H1 (cell line): ENCODE data around the gene ZAR1. TPM values are rescaled to one million over a fixed set of nuclear protein-coding genes. Genes with fewer than 3 reads are reported as not detected.

ENCODE experiments used
- CTCF ChIA-PET: fragments of 300-600 bp; sonication (Branson Sonifier 250); formaldehyde crosslinking; loops from one replicate; lab custom pipeline; 2021; ENCODE audit not compliant: partially characterized antibody; lab: Charles Lee
- POLR2A ChIA-PET: fragments of 300-600 bp; sonication (Branson Sonifier 250); formaldehyde crosslinking; loops from one replicate; lab custom pipeline; 2021; ENCODE audit warnings: inconsistent platforms; ENCODE audit not compliant: partially characterized antibody; lab: Charles Lee
- DNase-seq, 2 experiments: peaks; one replicate each; pipeline versions ENCODE4 v3.0.0 to v3.0.0-alpha.2; 2010 to 2022; ENCODE audit warnings: low spot score in 2 of 2, low read depth in 1 of 2, mixed read lengths in 1 of 2
- FAIRE-seq: peaks from 2 replicates; lab custom pipeline; 2011; peaks lifted over from hg19 to GRCh38; lab: Jason Lieb, UNC
- H2AFZ ChIP-seq: 2 replicates; pipeline ENCODE4 v1.8.1; 2012; ENCODE audit warnings: low read length, inconsistent platforms
- H2AK5ac ChIP-seq: 2 replicates; pipeline ENCODE4 v1.6.1; 2013; ENCODE audit warnings: low read depth, low read length
- H2BK120ac ChIP-seq: replicated peaks from 2 replicates; pipeline ENCODE3; 2013; ENCODE audit warnings: low read depth, low read length, inconsistent platforms
- H2BK12ac ChIP-seq: 2 replicates; pipeline ENCODE4 v1.6.1; 2013; ENCODE audit warnings: low read depth, low read length
- H2BK15ac ChIP-seq: 2 replicates; pipeline ENCODE4 v1.6.1; 2013; ENCODE audit warnings: low read length
- H2BK20ac ChIP-seq: 2 replicates; pipeline ENCODE4 v1.6.1; 2013; ENCODE audit warnings: low read length
- H2BK5ac ChIP-seq: 2 replicates; pipeline ENCODE4 v1.6.1; 2013; ENCODE audit warnings: low read depth, low read length
- H3K14ac ChIP-seq: 2 replicates; pipeline ENCODE4 v1.6.1; 2013; ENCODE audit warnings: inconsistent platforms; ENCODE audit not compliant: insufficient read length
- H3K18ac ChIP-seq: 2 replicates; pipeline ENCODE4 v1.6.1; 2013; ENCODE audit warnings: low read length; ENCODE audit errors: extremely low read depth
- H3K23ac ChIP-seq: 2 replicates; pipeline ENCODE4 v1.6.1; 2013; ENCODE audit warnings: inconsistent platforms; ENCODE audit not compliant: insufficient read length
- H3K23me2 ChIP-seq: 2 replicates; pipeline ENCODE4 v1.6.1; 2013; ENCODE audit warnings: low read depth, low read length
- H3K27ac ChIP-seq: 2 replicates; pipeline ENCODE4 v1.6.1; 2011; ENCODE audit warnings: low read depth, low read length, inconsistent platforms
- H3K27me3 ChIP-seq, 4 experiments: replicated peaks in 1 of 4; 1 replicate in 1 of 4; 2 replicates in 3 of 4; pipeline versions ENCODE4 v1.6.1 to v1.8.1; 2011 to 2013; ENCODE audit warnings: low read length in 3 of 4, mild to moderate bottlenecking in 3 of 4, inconsistent platforms in 2 of 4, mixed read lengths in 2 of 4, moderate library complexity in 1 of 4; ENCODE audit not compliant: control insufficient read depth in 3 of 4, insufficient read depth in 3 of 4; ENCODE audit errors: extremely low read depth in 1 of 4
- H3K36me3 ChIP-seq, 4 experiments: 2 replicates each; pipeline versions ENCODE4 v1.6.1 to v1.8.1; 2011 to 2013; ENCODE audit warnings: mild to moderate bottlenecking in 4 of 4, low read length in 3 of 4, moderate library complexity in 2 of 4, control low read depth in 1 of 4, inconsistent platforms in 1 of 4; ENCODE audit not compliant: insufficient read depth in 4 of 4, control insufficient read depth in 2 of 4
- H3K4ac ChIP-seq: replicated peaks from 2 replicates; pipeline ENCODE3; 2013; ENCODE audit warnings: low read length, low read depth, mixed read lengths, inconsistent platforms; ENCODE audit not compliant: insufficient read length
- H3K4me1 ChIP-seq, 4 experiments: replicated peaks in 1 of 4; 1 replicate in 1 of 4; 2 replicates in 3 of 4; pipeline versions ENCODE4 v1.6.1 to v1.8.1; 2011 to 2013; ENCODE audit warnings: low read length in 3 of 4, inconsistent platforms in 2 of 4, mixed read lengths in 1 of 4; ENCODE audit not compliant: insufficient read depth in 4 of 4, control insufficient read depth in 3 of 4
- H3K4me2 ChIP-seq, 2 experiments: 2 replicates each; pipeline versions ENCODE4 v1.6.1 to v1.8.1; 2011 to 2013; ENCODE audit warnings: low read depth in 2 of 2, low read length in 2 of 2, control low read depth in 1 of 2, inconsistent platforms in 1 of 2, mild to moderate bottlenecking in 1 of 2; ENCODE audit not compliant: insufficient read depth in 1 of 2
- H3K4me3 ChIP-seq, 4 experiments: fragments of 200-600, 300-600 bp in 1 of 4; sonication (generic), shearing (Covaris generic), sonication (Bioruptor Twin) in 1 of 4; 2 replicates each; pipeline versions ENCODE4 v1.5.1 to v1.8.1; 2011 to 2016; ENCODE audit warnings: low read length in 4 of 4, low read depth in 3 of 4, control low read depth in 2 of 4, inconsistent platforms in 2 of 4, mild to moderate bottlenecking in 2 of 4, mixed read lengths in 1 of 4, moderate library complexity in 1 of 4; ENCODE audit not compliant: insufficient read depth in 2 of 4; ENCODE audit errors: extremely low read depth in 1 of 4
- H3K56ac ChIP-seq: replicated peaks from 2 replicates; pipeline ENCODE3; 2013; ENCODE audit warnings: low read depth, mild to moderate bottlenecking, mixed read lengths, low read length, inconsistent platforms; ENCODE audit not compliant: insufficient read length
- H3K79me1 ChIP-seq: 2 replicates; pipeline ENCODE4 v1.6.1; 2013; ENCODE audit warnings: low read depth, low read length, control low read depth
- H3K79me2 ChIP-seq, 2 experiments: 2 replicates each; pipeline versions ENCODE4 v1.6.1 to v1.8.1; 2012 to 2013; ENCODE audit warnings: low read length in 2 of 2, mild to moderate bottlenecking in 2 of 2, inconsistent platforms in 1 of 2; ENCODE audit not compliant: insufficient read depth in 2 of 2, control insufficient read depth in 1 of 2
- H3K9ac ChIP-seq, 4 experiments: replicated peaks in 1 of 4; 1 replicate in 1 of 4; 2 replicates in 3 of 4; pipeline versions ENCODE4 v1.6.1 to v1.8.1; 2011 to 2013; ENCODE audit warnings: low read depth in 3 of 4, low read length in 3 of 4, control low read depth in 2 of 4, mild to moderate bottlenecking in 2 of 4, moderate library complexity in 2 of 4, inconsistent platforms in 1 of 4; ENCODE audit errors: extremely low read depth in 1 of 4
- H3K9me3 ChIP-seq, 2 experiments: 2 replicates each; pipeline versions ENCODE4 v1.6.1 to v1.8.1; 2012 to 2013; ENCODE audit warnings: mild to moderate bottlenecking in 2 of 2, moderate library complexity in 2 of 2, control low read depth in 1 of 2, inconsistent platforms in 1 of 2, low read depth in 1 of 2, low read length in 1 of 2, mixed read lengths in 1 of 2; ENCODE audit not compliant: insufficient read depth in 2 of 2
- H4K20me1 ChIP-seq, 2 experiments: replicated peaks in 1 of 2; 2 replicates each; pipeline versions ENCODE3 to v1.8.1; 2011 to 2013; ENCODE audit warnings: inconsistent platforms in 2 of 2, low read length in 2 of 2, mild to moderate bottlenecking in 1 of 2; ENCODE audit not compliant: insufficient read depth in 2 of 2, control insufficient read depth in 1 of 2
- H4K5ac ChIP-seq: 2 replicates; pipeline ENCODE4 v1.6.1; 2013; ENCODE audit warnings: low read length, low read depth, mixed read lengths, inconsistent platforms; ENCODE audit not compliant: insufficient read length
- H4K8ac ChIP-seq: 2 replicates; pipeline ENCODE4 v1.8.0; 2013; ENCODE audit warnings: mild to moderate bottlenecking, moderate library complexity, low read length, inconsistent platforms; ENCODE audit not compliant: insufficient read depth; ENCODE audit errors: extremely low read depth
- H4K91ac ChIP-seq: replicated peaks from 2 replicates; pipeline ENCODE3; 2013; ENCODE audit warnings: low read length, mixed read lengths, inconsistent platforms; ENCODE audit not compliant: insufficient read length
- ASH2L ChIP-seq: fragments of 200-600, 300-600 bp; sonication (generic); IDR thresholded peaks from one replicate; pipeline ENCODE4 v1.7.1; 2017; ENCODE audit warnings: low read length
- E2F6 ChIP-seq: IDR thresholded peaks from 2 replicates; pipeline ENCODE4 v1.6.1; 2012; ENCODE audit warnings: inconsistent platforms
- EP300 ChIP-seq, 2 experiments: IDR thresholded peaks; 1 replicate in 1 of 2; 2 replicates in 1 of 2; pipeline ENCODE4 v1.6.1; 2011 to 2012; ENCODE audit warnings: low read depth in 2 of 2, low read length in 2 of 2, mild to moderate bottlenecking in 2 of 2, borderline replicate concordance in 1 of 2, inconsistent platforms in 1 of 2, moderate library complexity in 1 of 2
- HDAC6 ChIP-seq: IDR thresholded peaks from one replicate; pipeline ENCODE4 v1.7.1; 2012; ENCODE audit warnings: low read depth, mild to moderate bottlenecking, inconsistent platforms, low read length, moderate library complexity
- KDM1A ChIP-seq: fragments of 200-600, 300-600 bp; sonication (generic); IDR thresholded peaks from 2 replicates; pipeline ENCODE4 v1.7.1; 2016; ENCODE audit warnings: mild to moderate bottlenecking, low read length, borderline replicate concordance
- KDM4A ChIP-seq: IDR thresholded peaks from one replicate; pipeline ENCODE4 v1.7.1; 2012; ENCODE audit warnings: low read depth, mild to moderate bottlenecking, moderate library complexity, low read length, inconsistent platforms; ENCODE audit not compliant: severe bottlenecking
- MAX ChIP-seq: IDR thresholded peaks from 2 replicates; pipeline ENCODE4 v1.6.1; 2012; ENCODE audit warnings: inconsistent platforms
- RBBP5 ChIP-seq: IDR thresholded peaks from 2 replicates; pipeline ENCODE4 v1.7.1; 2012; ENCODE audit warnings: low read depth, mild to moderate bottlenecking, inconsistent platforms, low read length, moderate library complexity, borderline replicate concordance
- WGBS, 2 experiments: shearing (Covaris generic) in 1 of 2; methylation state at CpG; one replicate each; pipeline versions ENCODE4 v1.1.6 to v1.1.7; 2013 to 2015; ENCODE audit warnings: low lambda C conversion rate in 2 of 2, mixed read lengths in 2 of 2, inconsistent platforms in 1 of 2, low coverage in 1 of 2, missing lambda C conversion rate in 1 of 2; ENCODE audit not compliant: insufficient replicate concordance in 2 of 2, insufficient coverage in 1 of 2, insufficient read length in 1 of 2; ENCODE audit errors: extremely low coverage in 1 of 2, missing lambda C conversion rate in 1 of 2; 5-methylcytosine and 5-hydroxymethylcytosine counted together
- polyA plus RNA-seq, 7 experiments: library from polyadenylated mRNA; depleted of rRNA in 3 of 7; stranded (reverse) in 5 of 7; unstranded in 2 of 7; fragments of >200 nt in 5 of 7; fragments of 200-250 nt in 2 of 7; gene quantifications; 1 replicate in 5 of 7; 2 replicates in 1 of 7; 4 replicates in 1 of 7; pipeline versions ENCODE4 v1.2.1 to v1.2.3, GENCODE V29; 2011 to 2013; ENCODE audit warnings: missing spikeins in 2 of 7, mixed read lengths in 2 of 7
- total RNA-seq: library from RNA; stranded (reverse); fragmentation: NEBNext Ultra II Directional; extraction: Animal tissue kit (Norgen Biotek cat#: 25700); gene quantifications from 2 replicates; pipeline ENCODE4 v1.2.1, GENCODE V29; 2021

The ZAR1 gene
- total and polyA plus RNA-seq, 2 of the 8 experiments (the other 6 are each of a cell fraction or from before 2014, with no cell fraction given): 0.33 to 0.78 TPM

- H2AFZ ChIP-seq: peak within 1 kb of the TSS; percentile 48; the same call in 1 of the 2 replicates
- peak within 1 kb of the TSS; percentile 20 to 59 (median 42) for H3K4me3 ChIP-seq
- H3K23ac ChIP-seq: no peak within 1 kb of the TSS
- H3K79me1 ChIP-seq: no peaks in the 10 kb centered on the region
- H3K4me2 ChIP-seq: peak within 1 kb of the TSS; percentile 70 to 74
- DNase-seq: peak in 1 of 2 experiments; percentile 72
- peak; percentile 79 for TF ChIP-seq KDM4A
- TF ChIP-seq EP300 (IDR thresholded peaks at IDR 0.05; ENCODE audit: borderline replicate concordance in 1 of 2, low read depth in 2 of 2, low read length in 2 of 2): no peak
- TF ChIP-seq RBBP5: peak; percentile 70; the same call in 1 of the 2 replicates
- TF ChIP-seq KDM1A: 0 out of 2 replicates have a peak, but pooled peaks have one; percentile 8
- TF ChIP-seq ASH2L: peak; percentile 3
- peak; percentile 70 for TF ChIP-seq E2F6
- no peak for TF ChIP-seq HDAC6
- peak; percentile 74; the same call in 1 of the 2 replicates for TF ChIP-seq MAX
- TF ChIP-seq, all 59 proteins: peak for 6
- ChIA-PET CTCF (no interaction called here), POLR2A (interaction anchor here (0.7 to 2.2 kb wide), 6 partner anchors 11 to 356 kb away, joined by 3 to 10 read pairs (median 4); partner anchors contain the start of gene SLAIN2)
- H2BK20ac ChIP-seq: no peak within 1 kb of the TSS
- WGBS, 2 experiments: 2% methylated on average over 38 of the region's 85 CpGs; no CpG with 5 or more reads in 1 of the 2 experiments
- no peak within 1 kb of the TSS for H2AK5ac ChIP-seq
- H3K56ac ChIP-seq: no peak within 1 kb of the TSS
- peaks cover 0 to 5% (median 0%) of the 10 kb centered on the region in 4 experiments; a peak in 1 of 8 replicates for H3K36me3 ChIP-seq
- peak within 1 kb of the TSS; percentile 57; the same call in 1 of the 2 replicates for H4K8ac ChIP-seq
- no peak within 1 kb of the TSS for H4K5ac ChIP-seq
- peak within 1 kb of the TSS; percentile 40 for H3K4ac ChIP-seq
- peaks cover 18 to 42% (median 36%) of the 10 kb centered on the region in 4 experiments for H3K27me3 ChIP-seq
- H2BK120ac ChIP-seq: no peak within 1 kb of the TSS
- no peak for FAIRE-seq
- peak within 1 kb of the TSS in 1 of 4 experiments; percentile 13; a peak in 1 of 7 replicates for H3K9ac ChIP-seq
- peak within 1 kb of the TSS; percentile 35; the same call in 1 of the 2 replicates for H2BK12ac ChIP-seq
- peaks cover 9% of the 10 kb centered on the region; the same call in 1 of the 2 replicates for H3K23me2 ChIP-seq
- peaks cover 4 to 11% (median 6%) of the 10 kb centered on the region in 4 experiments; a peak in 6 of 7 replicates for H3K4me1 ChIP-seq
- H2BK15ac ChIP-seq: 0 out of 2 replicates have a peak within 1 kb of the TSS, but pooled peaks have one; percentile 2
- H2BK5ac ChIP-seq: 0 out of 2 replicates have a peak within 1 kb of the TSS, but pooled peaks have one; percentile 39
- H3K9me3 ChIP-seq: no peaks in the 10 kb centered on the region
- H4K20me1 ChIP-seq: no peaks in the 10 kb centered on the region
- H3K79me2 ChIP-seq: no peaks in the 10 kb centered on the region
- no peak within 1 kb of the TSS for H3K27ac ChIP-seq
- H3K18ac ChIP-seq: peak within 1 kb of the TSS; percentile 64; the same call in 1 of the 2 replicates
- no peak within 1 kb of the TSS for H3K14ac ChIP-seq
- peak within 1 kb of the TSS; percentile 94 for H4K91ac ChIP-seq
These were observed 6.9 kb upstream of the ZAR1 start, which contains the start of gene SLC10A4 for GRCh38 chr4:48483006-48483776. SLC10A4 (plus strand) TSS chr4:48483343; CDS start chr4:48483562, 219 bp downstream.
